Measurements from ENCODE around the gene DLGAP1. TPM values are rescaled to one million over a fixed set of nuclear protein-coding genes. Genes with fewer than 3 reads are reported as not detected.

Gene DLGAP1
- total and polyA plus RNA-seq, 2 of the 4 experiments (the other 2 are of a cell fraction) = under 0.01 to 0.09 TPM

GRCh38 chr18:4107049-4107467 lies 348.0 kb downstream of the DLGAP1 start:
- Histone ChIP-seq H2BK120ac (ENCODE audit: low read depth, low read length) (no peak overlapping the region), H2AK5ac (ENCODE audit: low read depth, low read length) (no peak overlapping the region), H3K4me1 (ENCODE audit: control insufficient read depth, insufficient read depth, low read length) (no peaks in the 10 kb centered on the region), H3K79me1 (ENCODE audit: low read depth in 1 of 2, low read length in 2 of 2) (no peaks in the 10 kb centered on the region), H3K4me3 (ENCODE audit: insufficient read depth, low read depth, low read length) (no peak overlapping the region), H3K9me1 (ENCODE audit: insufficient read depth, low read length) (no peaks in the 10 kb centered on the region; the same call in 1 of the 2 replicates), H2BK20ac (ENCODE audit: low read depth, low read length) (no peak overlapping the region), H3K36me3 (ENCODE audit: control insufficient read depth, insufficient read depth, low read length) (no peaks in the 10 kb centered on the region), H3K23ac (ENCODE audit: low read depth, low read length) (no peak overlapping the region), H3K56ac (ENCODE audit: extremely low read depth, insufficient read depth, low read length) (no peak overlapping the region), H4K20me1 (ENCODE audit: insufficient read depth, low read length) (no peaks in the 10 kb centered on the region), H3K4me2 (ENCODE audit: low read depth, low read length) (no peak overlapping the region), H4K5ac (ENCODE audit: low read depth, low read length) (no peak overlapping the region), H4K8ac (ENCODE audit: low read depth in 2 of 2, low read length in 2 of 2) (no peak overlapping the region), H3K14ac (replicated peaks; ENCODE audit: low read depth, low read length) (no peak overlapping the region), H3K27ac (ENCODE audit: insufficient read depth, low read length) (no peak overlapping the region), H2AK9ac (replicated peaks; ENCODE audit: low read depth, low read length, poor library complexity) (no peak overlapping the region), H2BK5ac (ENCODE audit: low read depth, low read length, poor library complexity, severe bottlenecking) (no peak overlapping the region), H2AFZ (replicated peaks; ENCODE audit: low read length, poor library complexity) (no peak overlapping the region), H3K27me3 (ENCODE audit: control insufficient read depth, insufficient read depth, low read length) (no peaks in the 10 kb centered on the region), H4K91ac (ENCODE audit: insufficient read depth, low read depth, low read length) (no peak overlapping the region), H3K9ac (ENCODE audit: low read depth, low read length) (no peak overlapping the region), H3K9me3 (ENCODE audit: control insufficient read depth, insufficient read depth, low read length) (no peaks in the 10 kb centered on the region), H2BK15ac (ENCODE audit: low read depth, low read length) (no peak overlapping the region), H3K4ac (ENCODE audit: low read depth, low read length) (no peak overlapping the region), H3K18ac (ENCODE audit: low read depth, low read length) (no peak overlapping the region)
- in situ Hi-C loops (cut with MboI; ENCODE audit: low sequenced_read_pairs) (no loop called here), intact Hi-C loops (cut with micrococcal nuclease) (no loop called here), dilution Hi-C loops (cut with HindIII; ENCODE audit: low sequenced_read_pairs, unreplicated experiment) (no loop called here)
- 93% methylated on average over 3 of the region's 12 CpGs; no CpG with 5 or more reads in 1 of the 2 experiments for WGBS, 2 experiments (ENCODE audit: extremely low coverage in 2 of 2, insufficient read length in 1 of 2)
- ChIA-PET POLR2A (ENCODE audit: unreplicated experiment) (interaction anchor here (0.6 kb wide), 1 partner anchor 88 kb away, joined by 4 read pairs; no protein-coding TSS in a partner anchor), CTCF (interaction anchor here (0.6 to 1.8 kb wide), 7 partner anchors 8 to 959 kb away, joined by 3 to 9 read pairs (median 4); no protein-coding TSS in a partner anchor)
- TF ChIP-seq MAFK (IDR thresholded peaks at IDR 0.05; ENCODE audit: low read depth, low read length) (no peak), RCOR1 (IDR thresholded peaks at IDR 0.05; ENCODE audit: insufficient replicate concordance, low read length) (no peak), RAD21 (IDR thresholded peaks at IDR 0.05; ENCODE audit: low read length) (no peak), POLR2A (IDR thresholded peaks at IDR 0.05; ENCODE audit: low read depth, low read length) (no peak), CHD1 (IDR thresholded peaks at IDR 0.05; ENCODE audit: low read depth, low read length) (no peak), SMC3 (IDR thresholded peaks at IDR 0.05; ENCODE audit: low read depth, low read length) (no peak), MXI1 (IDR thresholded peaks at IDR 0.05; ENCODE audit: borderline replicate concordance, low read depth, low read length) (no peak), BHLHE40 (IDR thresholded peaks at IDR 0.05; ENCODE audit: low read depth, low read length) (no peak), FOS (IDR thresholded peaks at IDR 0.05; ENCODE audit: low read depth, low read length) (no peak), MAZ (IDR thresholded peaks at IDR 0.05; ENCODE audit: borderline replicate concordance, low read depth, low read length) (no peak), NFE2L2 (IDR thresholded peaks at IDR 0.05; ENCODE audit: low read depth, low read length) (no peak), CEBPB (IDR thresholded peaks at IDR 0.05; ENCODE audit: low read depth, low read length) (no peak), RFX5 (IDR thresholded peaks at IDR 0.05; ENCODE audit: low read depth, low read length) (no peak)
- TF ChIP-seq, protein P1, sequence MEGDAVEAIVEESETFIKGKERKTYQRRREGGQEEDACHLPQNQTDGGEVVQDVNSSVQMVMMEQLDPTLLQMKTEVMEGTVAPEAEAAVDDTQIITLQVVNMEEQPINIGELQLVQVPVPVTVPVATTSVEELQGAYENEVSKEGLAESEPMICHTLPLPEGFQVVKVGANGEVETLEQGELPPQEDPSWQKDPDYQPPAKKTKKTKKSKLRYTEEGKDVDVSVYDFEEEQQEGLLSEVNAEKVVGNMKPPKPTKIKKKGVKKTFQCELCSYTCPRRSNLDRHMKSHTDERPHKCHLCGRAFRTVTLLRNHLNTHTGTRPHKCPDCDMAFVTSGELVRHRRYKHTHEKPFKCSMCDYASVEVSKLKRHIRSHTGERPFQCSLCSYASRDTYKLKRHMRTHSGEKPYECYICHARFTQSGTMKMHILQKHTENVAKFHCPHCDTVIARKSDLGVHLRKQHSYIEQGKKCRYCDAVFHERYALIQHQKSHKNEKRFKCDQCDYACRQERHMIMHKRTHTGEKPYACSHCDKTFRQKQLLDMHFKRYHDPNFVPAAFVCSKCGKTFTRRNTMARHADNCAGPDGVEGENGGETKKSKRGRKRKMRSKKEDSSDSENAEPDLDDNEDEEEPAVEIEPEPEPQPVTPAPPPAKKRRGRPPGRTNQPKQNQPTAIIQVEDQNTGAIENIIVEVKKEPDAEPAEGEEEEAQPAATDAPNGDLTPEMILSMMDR (conservative IDR thresholded peaks at IDR 0.05; ENCODE audit: low read depth, low read length) = no peak
- TF ChIP-seq, protein P2, sequence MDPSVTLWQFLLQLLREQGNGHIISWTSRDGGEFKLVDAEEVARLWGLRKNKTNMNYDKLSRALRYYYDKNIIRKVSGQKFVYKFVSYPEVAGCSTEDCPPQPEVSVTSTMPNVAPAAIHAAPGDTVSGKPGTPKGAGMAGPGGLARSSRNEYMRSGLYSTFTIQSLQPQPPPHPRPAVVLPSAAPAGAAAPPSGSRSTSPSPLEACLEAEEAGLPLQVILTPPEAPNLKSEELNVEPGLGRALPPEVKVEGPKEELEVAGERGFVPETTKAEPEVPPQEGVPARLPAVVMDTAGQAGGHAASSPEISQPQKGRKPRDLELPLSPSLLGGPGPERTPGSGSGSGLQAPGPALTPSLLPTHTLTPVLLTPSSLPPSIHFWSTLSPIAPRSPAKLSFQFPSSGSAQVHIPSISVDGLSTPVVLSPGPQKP (IDR thresholded peaks at IDR 0.05; ENCODE audit: borderline replicate concordance, low read depth, low read length) = no peak
- TF ChIP-seq, protein P3, sequence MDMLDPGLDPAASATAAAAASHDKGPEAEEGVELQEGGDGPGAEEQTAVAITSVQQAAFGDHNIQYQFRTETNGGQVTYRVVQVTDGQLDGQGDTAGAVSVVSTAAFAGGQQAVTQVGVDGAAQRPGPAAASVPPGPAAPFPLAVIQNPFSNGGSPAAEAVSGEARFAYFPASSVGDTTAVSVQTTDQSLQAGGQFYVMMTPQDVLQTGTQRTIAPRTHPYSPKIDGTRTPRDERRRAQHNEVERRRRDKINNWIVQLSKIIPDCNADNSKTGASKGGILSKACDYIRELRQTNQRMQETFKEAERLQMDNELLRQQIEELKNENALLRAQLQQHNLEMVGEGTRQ (IDR thresholded peaks at IDR 0.05; ENCODE audit: low read depth, low read length) = no peak
- BruUV-seq (replicated peaks) = no TSS peak
- no peak for DNase-seq
- no peak for ATAC-seq (ENCODE audit: low read depth)
